Stimulated activated CD8-positive, alpha-beta memory T cell treated with anti-CD3 and anti-CD28 coated beads, Interleukin-15, amount 100 ng/mL, for 48 hours (primary cell): Measurements from ENCODE around the gene PIK3CB.
"Not testable (repeated sequence)": the region's sequence is repeated elsewhere in the genome, so short reads cannot be mapped to it uniquely, and the experiment has no call there.

ENCODE experiments used
- DNase-seq, 2 donors: peaks; one replicate each; pipeline ENCODE4 v3.0.0-alpha.2; 2020; ENCODE audit warnings: low read depth in 2 of 2

The PIK3CB gene

DNA sequence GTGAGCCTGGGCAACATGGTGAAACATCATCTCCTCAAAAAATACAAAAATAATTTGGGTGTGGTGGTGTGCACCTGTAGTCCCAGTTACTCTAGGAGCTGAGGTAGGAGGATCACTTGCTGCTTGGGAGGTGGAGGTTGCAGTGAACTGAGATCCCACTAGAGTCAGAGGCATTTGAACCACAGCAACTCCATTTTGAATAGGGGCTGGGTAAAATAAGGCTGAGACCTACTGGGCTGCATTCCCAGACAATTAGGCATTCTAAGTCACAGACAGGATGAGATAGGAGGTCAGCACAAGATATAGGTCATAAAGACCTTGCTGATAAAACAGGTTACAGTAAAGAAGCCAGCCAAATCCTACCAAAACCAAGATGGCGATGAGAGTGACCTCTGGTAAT lies 12.1 kb upstream of the PIK3CB start:
- not testable (repeated sequence) for DNase-seq

- DNase-seq = no peak
Observed at GRCh38 chr3:138846262-138846791, 11.6 kb upstream of the PIK3CB start.

DNA sequence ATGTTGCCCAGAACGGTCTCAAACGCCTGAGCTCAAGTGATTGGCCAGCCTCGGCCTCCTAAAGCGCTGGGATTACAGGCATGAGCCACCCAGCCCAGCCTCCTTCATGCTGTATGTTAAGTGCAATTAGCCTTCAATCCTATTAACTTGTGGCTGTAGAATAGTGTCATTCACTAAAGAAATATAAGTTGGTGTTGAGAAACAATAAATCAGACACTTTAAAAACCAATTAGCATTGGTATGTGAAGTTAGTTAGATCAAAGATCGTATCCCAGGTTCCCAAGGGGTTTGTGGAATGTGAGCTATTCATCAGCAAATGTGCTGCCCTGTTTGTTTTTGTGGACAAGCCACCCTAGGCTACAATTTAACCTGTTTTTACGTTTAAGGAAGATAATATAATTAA lies 11.0 kb upstream of the PIK3CB start:
- no peak for DNase-seq

DNA sequence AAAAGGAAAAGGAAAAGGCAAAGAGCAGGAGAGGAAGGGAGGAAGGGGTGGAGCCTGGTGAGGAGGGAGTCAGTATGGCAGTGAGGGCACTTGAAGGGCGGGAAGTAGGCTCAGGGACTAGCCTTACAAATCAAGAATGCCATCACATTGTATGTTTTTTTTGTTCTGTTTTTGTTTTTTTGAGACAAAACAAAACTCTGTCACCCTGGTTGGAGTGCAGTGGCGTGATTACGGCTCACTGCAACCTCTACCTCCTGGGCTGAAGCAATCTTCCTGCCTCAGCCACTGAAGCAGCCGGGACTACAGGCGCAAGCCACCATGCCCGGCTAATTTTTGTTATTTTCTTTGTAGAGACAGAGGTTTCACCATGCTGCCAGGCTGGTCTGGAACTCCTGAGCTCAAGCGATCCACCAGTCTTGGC lies 10.5 kb upstream of the PIK3CB start:
- DNase-seq = no peak

GRCh38 chr3:138842483-138843188 lies 7.9 kb upstream of the PIK3CB start:
- no peak for DNase-seq

GRCh38 chr3:138838385-138838784 lies 3.7 kb upstream of the PIK3CB start:
- DNase-seq = not testable (repeated sequence)

DNA sequence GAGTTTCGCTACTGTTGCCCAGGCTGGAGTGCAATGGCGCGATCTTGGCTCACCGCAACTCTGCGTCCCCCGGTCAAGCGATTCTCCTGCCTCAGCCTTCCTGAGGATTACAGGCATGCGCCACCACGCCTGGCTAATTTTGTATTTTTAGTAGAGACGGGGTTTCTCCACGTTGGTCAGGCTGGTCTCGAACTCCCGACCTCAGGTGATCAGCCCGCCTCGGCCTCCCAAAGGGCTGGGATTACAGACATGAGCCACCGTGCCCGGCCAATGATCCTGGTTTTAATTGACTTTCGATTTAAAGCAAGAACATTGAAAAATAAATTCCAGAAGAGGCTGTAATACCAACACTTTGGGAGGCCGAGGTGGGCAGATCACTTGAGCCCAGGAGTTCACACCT lies 1.1 kb upstream of the PIK3CB start:
- not testable (repeated sequence) for DNase-seq

DNA sequence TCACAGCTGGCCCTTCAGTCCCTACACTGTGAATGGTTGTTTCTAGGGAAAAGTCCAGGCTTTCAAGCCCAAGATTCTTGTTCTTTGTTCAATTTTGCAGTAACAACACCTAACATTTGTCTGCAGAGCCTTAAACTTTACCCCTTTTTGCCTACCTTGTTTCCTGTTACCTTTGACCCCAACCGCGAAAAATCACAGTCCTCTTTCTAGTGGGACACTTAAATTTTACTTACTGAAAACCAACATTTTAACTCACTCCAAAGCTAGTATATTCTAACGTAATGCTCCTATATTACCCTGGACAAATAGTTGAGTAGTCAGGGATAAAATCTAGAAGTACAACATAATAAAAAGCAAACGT lies 649 bp upstream of the PIK3CB start:
- no peak for DNase-seq

- DNase-seq = no peak
Observed at GRCh38 chr3:138833899-138834595, 681 bp downstream of the PIK3CB start.

GRCh38 chr3:138832473-138833057 lies 2.2 kb downstream of the PIK3CB start:
- DNase-seq = not testable (repeated sequence)

GRCh38 chr3:138829886-138830510 lies 4.7 kb downstream of the PIK3CB start:
- DNase-seq = no peak

DNA sequence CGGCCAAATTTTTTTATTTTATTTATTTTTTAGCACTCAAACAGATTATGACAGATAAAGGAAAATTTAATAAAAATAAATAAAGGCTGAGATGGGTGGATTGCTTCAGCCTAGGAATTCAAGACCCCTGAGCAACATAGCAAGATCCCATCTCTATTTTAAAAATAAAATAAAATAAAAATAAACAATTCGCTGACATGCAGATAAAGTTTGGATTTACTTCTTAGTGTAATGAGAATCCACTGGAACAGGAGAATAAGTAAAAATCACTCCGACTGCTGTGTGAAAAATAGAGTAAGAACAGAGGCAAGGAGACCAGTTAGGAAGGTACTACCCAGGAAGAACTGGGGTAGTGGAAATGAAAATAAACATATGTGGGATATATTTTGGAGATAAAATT lies 5.6 kb downstream of the PIK3CB start:
- no peak for DNase-seq

GRCh38 chr3:138827222-138827621 lies 7.5 kb downstream of the PIK3CB start:
- no peak for DNase-seq

DNA sequence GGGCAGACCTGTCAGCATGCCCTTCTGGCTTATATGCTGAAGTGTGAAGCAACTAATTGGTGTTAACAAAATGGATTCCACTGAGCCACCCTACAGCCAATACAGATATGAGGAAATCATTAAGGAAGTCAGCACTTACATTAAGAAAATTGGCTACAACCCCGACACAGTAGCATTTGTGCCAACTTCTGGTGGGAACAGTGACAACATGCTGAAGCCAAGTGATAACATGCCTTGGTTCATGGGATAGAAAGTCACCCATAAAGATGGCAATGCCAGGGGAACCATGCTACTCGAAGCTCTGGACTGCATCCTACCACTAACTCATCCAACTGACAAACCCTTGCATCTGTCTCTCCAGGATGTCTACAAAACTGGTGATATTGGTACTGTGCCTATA lies 9.4 kb downstream of the PIK3CB start:
- DNase-seq = no peak

DNA sequence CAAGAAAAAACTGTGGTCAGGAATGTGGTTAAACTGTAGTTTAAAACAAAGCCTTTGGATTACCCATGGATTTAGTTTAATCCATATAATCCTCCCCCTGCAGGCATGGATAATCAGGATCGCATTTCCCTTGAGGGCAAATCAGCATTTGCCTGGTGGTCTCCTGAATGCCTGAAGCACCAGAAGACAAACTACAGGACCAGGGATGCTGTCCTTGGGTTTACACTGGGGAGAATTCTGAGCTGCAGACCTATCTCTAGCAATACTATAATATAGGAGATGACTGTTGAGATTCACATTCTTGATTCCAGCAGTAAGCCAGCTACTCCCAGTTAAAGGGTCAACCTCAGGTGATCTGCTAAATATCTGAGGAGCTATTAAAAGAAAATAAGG lies 10.6 kb downstream of the PIK3CB start:
- no peak for DNase-seq

- DNase-seq = not testable (repeated sequence)
Observed at GRCh38 chr3:138820379-138820778, 14.3 kb downstream of the PIK3CB start.

- DNase-seq = no peak
Observed at GRCh38 chr3:138818185-138818860, 16.4 kb downstream of the PIK3CB start.

DNA sequence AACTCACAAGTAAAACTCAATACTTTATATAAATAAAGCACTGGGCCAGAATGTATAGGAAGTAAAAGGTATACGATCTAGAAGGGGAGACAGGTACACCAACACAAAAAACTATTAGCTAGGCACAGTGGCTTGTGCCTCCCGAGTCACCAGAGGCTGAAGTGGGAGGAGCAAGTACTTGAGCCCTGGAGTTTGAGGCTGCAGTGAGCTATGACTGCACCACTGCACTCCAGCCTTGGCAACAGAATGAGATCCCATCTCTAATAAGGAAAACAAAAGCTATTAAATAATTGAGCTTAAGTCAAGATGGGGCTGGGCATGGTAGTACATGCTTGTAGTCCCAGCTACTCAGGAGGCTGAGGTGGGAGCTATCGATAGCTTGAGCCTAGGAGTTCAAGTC lies 17.0 kb downstream of the PIK3CB start:
- no peak for DNase-seq

DNA sequence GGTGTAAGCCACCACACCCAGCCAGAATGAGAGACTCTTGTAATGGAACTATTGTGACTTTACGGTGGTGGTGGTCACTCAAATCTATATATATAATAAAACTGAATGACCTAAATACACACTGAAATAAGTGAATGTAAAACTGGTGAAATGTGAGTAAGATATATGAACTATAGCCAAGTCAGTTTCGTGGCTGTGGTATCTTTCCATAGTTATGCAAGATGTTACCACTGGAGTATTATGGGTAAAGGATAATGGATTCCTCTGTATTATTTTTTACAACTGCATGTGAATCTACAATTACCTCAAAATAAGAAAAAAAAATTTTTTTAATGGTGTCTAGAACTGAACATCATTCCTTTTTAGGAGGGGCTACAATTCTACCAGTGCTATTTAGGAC lies 21.9 kb downstream of the PIK3CB start:
- DNase-seq = no peak

DNA sequence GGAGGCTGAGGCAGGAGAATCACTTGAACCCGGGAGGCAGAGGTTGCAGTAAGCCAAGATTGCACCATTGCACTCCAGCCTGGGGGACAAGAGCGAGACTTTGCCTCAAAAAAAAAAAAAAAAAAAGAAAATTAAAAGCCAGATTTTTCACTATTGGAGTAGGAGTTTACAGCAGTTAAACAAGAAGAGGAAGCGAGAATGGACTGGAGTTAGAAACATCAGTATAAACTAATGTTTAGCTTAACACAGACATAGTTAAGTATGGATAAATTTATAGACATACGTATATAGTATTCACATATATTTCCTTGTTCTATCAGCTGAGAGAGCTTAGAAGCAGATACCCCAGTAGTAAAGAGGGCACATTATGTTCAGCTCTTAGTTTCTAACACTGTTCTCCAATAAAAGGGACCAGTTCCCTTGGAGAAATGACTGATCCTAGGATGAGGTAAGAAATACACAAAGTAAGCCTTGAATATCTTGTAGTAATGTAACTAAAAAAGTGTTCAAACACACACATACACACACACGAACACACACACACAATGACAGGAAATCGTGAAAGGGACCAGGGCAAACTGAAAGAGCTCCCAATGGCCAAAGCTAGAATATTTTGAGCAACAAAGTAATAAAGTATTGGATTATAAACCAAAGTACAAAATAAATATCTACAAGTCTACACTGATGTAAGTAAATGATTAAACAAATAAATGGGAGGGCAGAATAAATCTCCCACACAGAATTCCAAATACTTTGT lies 25.1 kb downstream of the PIK3CB start:
- no peak for DNase-seq
